Karpas-422 (cell line): ENCODE data around the gene GEMIN8. TPM values are rescaled to one million over a fixed set of nuclear protein-coding genes. Genes with fewer than 3 reads are reported as not detected.

Experiments
- DNase-seq: peaks from one replicate; pipeline ENCODE4 v3.0.0-alpha.2; 2015
- H2AFZ ChIP-seq: fragments of 200-600 bp; sonication (generic); 2 replicates; pipeline ENCODE4 v1.6.1; 2014; ENCODE audit warnings: antibody characterized with exemption, low read length, mixed read lengths
- H3K27ac ChIP-seq: fragments of 200-600 bp; sonication (generic); 2 replicates; pipeline ENCODE4 v1.5.1; 2014; ENCODE audit warnings: mild to moderate bottlenecking, low read length, moderate library complexity
- H3K27me3 ChIP-seq: fragments of 200-600 bp; sonication (generic); 2 replicates; pipeline ENCODE4 v1.6.1; 2014; ENCODE audit warnings: low read length, mixed read lengths
- H3K36me3 ChIP-seq: fragments of 200-600 bp; sonication (generic); 2 replicates; pipeline ENCODE4 v1.6.1; 2014; ENCODE audit warnings: low read length, mixed read lengths; ENCODE audit not compliant: insufficient read depth
- H3K4me1 ChIP-seq: fragments of 200-600 bp; sonication (generic); 2 replicates; pipeline ENCODE4 v1.6.1; 2014; ENCODE audit warnings: mild to moderate bottlenecking, low read length, mixed read lengths
- H3K4me2 ChIP-seq: fragments of 200-600 bp; sonication (generic); 2 replicates; pipeline ENCODE4 v1.6.1; 2014; ENCODE audit warnings: low read length, low read depth, mild to moderate bottlenecking; ENCODE audit not compliant: poor library complexity, severe bottlenecking
- H3K4me3 ChIP-seq: fragments of 200-600 bp; sonication (generic); 2 replicates; pipeline ENCODE4 v1.5.1; 2014; ENCODE audit warnings: mild to moderate bottlenecking, antibody characterized with exemption, low read length, mixed read lengths
- H3K79me2 ChIP-seq: fragments of 200-600 bp; sonication (generic); 2 replicates; pipeline ENCODE4 v1.6.1; 2014; ENCODE audit warnings: mild to moderate bottlenecking, low read length, mixed read lengths
- H3K9ac ChIP-seq: fragments of 200-600 bp; sonication (generic); 2 replicates; pipeline ENCODE4 v1.6.0; 2014; ENCODE audit warnings: low read length
- H3K9me2 ChIP-seq: fragments of 200-600 bp; sonication (generic), shearing (Covaris generic); replicated peaks from 2 replicates; pipeline ENCODE4 v1.6.0; 2014; ENCODE audit warnings: mild to moderate bottlenecking, low read length, moderate library complexity; ENCODE audit not compliant: insufficient read depth
- H3K9me3 ChIP-seq: fragments of 300-700, 200-600 bp; sonication (generic); 2 replicates; pipeline ENCODE4 v1.6.1; 2014; ENCODE audit warnings: low read length, mixed read lengths
- H4K20me1 ChIP-seq: fragments of 200-600 bp; sonication (generic); 2 replicates; pipeline ENCODE4 v1.6.1; 2014; ENCODE audit warnings: mild to moderate bottlenecking, antibody characterized with exemption, low read length, low read depth; ENCODE audit not compliant: insufficient read depth
- total RNA-seq: library from RNA; depleted of rRNA; stranded (reverse); fragments of >200 nt; shearing (Covaris generic); gene quantifications from 2 replicates; pipeline ENCODE4 v1.2.3, GENCODE V29; 2014; ENCODE audit warnings: low replicate concordance; rRNA removed

The GEMIN8 gene
- 44.7 and 56.9 TPM in 2 replicates for total RNA-seq

DNA sequence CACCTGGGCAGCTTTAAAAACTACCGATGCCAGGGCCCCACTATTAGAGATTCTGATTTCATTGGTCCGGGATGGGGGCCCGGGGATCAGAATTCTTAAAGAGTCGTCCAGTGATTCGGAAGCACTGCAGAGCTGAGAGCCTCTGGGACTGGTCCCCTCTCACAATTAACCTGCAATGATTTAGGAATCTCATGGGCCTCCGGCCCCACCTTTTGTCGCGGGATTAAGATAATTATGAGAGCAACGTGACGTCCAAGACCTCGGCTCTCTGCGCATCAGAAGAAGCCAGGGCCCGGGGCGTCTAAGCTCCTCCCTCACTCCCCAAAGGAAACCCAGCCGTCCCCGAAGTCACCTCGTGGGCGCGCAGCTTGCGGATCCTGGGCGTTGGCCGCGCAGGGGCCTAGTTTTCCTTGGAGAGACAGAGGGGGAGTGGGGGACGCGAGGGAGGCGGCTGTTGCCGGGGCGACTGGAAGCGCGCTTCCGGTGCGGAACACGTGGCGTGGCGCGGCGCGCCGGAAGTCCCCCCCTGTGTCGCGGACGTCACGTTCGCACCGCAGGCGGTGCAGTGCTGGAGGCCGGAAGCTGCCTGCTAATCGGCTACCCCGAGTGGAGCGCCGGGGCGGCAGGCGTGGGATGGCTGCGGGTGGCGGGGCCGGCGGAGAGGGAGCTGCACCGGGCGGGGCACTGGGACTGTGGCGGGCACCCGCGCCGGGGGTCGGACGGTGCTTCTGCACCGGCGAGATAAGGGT lies at the start of gene GEMIN8:
TSS of gene GEMIN8 (minus strand) at position 468 of the 749 bp plus-strand sequence. CDS start 8,414 bp downstream, outside the sequence.
- H3K9me2 ChIP-seq = no peaks in the 10 kb centered on the region
- H3K36me3 ChIP-seq = peaks cover 8% of the 10 kb centered on the region; the same call in 1 of the 2 replicates

DNA sequence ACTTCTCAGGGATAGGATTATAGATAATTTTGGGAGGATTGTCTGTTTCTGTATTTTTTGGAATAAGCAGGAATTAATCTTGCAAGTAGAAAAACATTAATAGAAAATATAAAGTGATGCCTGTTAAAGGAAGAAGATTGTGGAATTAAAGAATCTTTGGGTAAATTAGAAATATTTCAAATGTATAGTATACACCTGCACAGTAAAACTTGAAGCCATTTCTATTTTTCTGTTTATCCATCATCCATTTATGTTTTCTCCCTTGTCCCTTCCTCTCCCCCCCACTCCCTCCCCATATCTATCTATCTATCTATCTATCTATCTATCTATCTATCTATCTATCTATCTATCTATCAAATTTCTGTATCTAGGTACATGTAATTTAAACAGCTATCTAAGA lies 46.9 kb upstream of the GEMIN8 start:
- DNase-seq = no peak
- Histone ChIP-seq H3K9me2 (no peaks in the 10 kb centered on the region), H3K27ac (no peak overlapping the region), H3K36me3 (no peaks in the 10 kb centered on the region), H4K20me1 (no peaks in the 10 kb centered on the region), H3K9me3 (no peaks in the 10 kb centered on the region), H3K4me2 (no peak overlapping the region), H3K9ac (no peak overlapping the region), H3K4me3 (no peak overlapping the region), H2AFZ (no peak overlapping the region), H3K79me2 (no peaks in the 10 kb centered on the region), H3K27me3 (no peaks in the 10 kb centered on the region), H3K4me1 (no peaks in the 10 kb centered on the region)

More for the DNA sequence above, at the start of gene GEMIN8:
- Histone ChIP-seq H3K4me2 (peak within 1 kb of the TSS; percentile 75), H3K79me2 (peaks cover 53% of the 10 kb centered on the region), H3K4me3 (peak within 1 kb of the TSS; percentile 81), H3K27ac (peak within 1 kb of the TSS; percentile 60), H2AFZ (peak within 1 kb of the TSS; percentile 71; the same call in 1 of the 2 replicates), H3K4me1 (peaks cover 40% of the 10 kb centered on the region), H3K9ac (peak within 1 kb of the TSS; percentile 76), H3K9me3 (no peaks in the 10 kb centered on the region), H3K27me3 (no peaks in the 10 kb centered on the region), H4K20me1 (no peaks in the 10 kb centered on the region)
- peak; percentile 97 for DNase-seq

DNA sequence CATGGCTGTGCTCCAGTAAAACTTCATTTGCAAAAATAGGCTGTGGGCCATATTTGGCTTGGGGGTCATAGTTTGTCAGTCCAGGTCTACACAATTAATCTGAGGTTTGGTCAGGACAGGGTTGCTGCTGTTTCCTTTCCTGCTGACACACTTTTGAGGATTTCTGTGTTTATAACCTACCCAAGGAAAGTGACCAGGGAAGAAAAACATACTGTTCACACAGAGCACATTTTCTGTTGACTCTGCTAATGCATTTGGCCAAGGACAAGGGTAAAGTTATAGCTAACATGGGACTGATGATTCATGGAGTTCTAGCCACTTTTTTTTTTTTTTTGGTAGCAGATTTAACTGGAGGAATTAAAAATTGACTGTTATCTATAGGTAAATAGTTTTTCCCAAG lies 43.9 kb upstream of the GEMIN8 start:
- Histone ChIP-seq H3K9me3 (no peaks in the 10 kb centered on the region), H3K4me1 (no peaks in the 10 kb centered on the region), H4K20me1 (no peaks in the 10 kb centered on the region), H3K9me2 (no peaks in the 10 kb centered on the region), H3K4me2 (no peak overlapping the region), H3K27ac (no peak overlapping the region), H3K27me3 (no peaks in the 10 kb centered on the region), H3K36me3 (no peaks in the 10 kb centered on the region), H3K4me3 (no peak overlapping the region), H3K79me2 (no peaks in the 10 kb centered on the region), H2AFZ (no peak overlapping the region), H3K9ac (no peak overlapping the region)
- DNase-seq = no peak

- no peak overlapping the region for H3K27ac ChIP-seq
- no peaks in the 10 kb centered on the region for H3K36me3 ChIP-seq
- no peak overlapping the region for H3K4me2 ChIP-seq
Measured at GRCh38 chrX:14073071-14073470, 43.4 kb upstream of the GEMIN8 start.

GRCh38 chrX:14065800-14066199 lies 36.1 kb upstream of the GEMIN8 start:
- H3K4me3 ChIP-seq = no peak overlapping the region
- H3K27ac ChIP-seq = no peak overlapping the region
- no peak overlapping the region for H3K9ac ChIP-seq
- no peak overlapping the region for H3K4me2 ChIP-seq
- H3K79me2 ChIP-seq = no peaks in the 10 kb centered on the region
- DNase-seq = no peak
- no peaks in the 10 kb centered on the region for H3K36me3 ChIP-seq
- H3K9me3 ChIP-seq = no peaks in the 10 kb centered on the region
- H2AFZ ChIP-seq = no peak overlapping the region
- H3K27me3 ChIP-seq = no peaks in the 10 kb centered on the region
- no peaks in the 10 kb centered on the region for H3K9me2 ChIP-seq
- H3K4me1 ChIP-seq = no peaks in the 10 kb centered on the region
- H4K20me1 ChIP-seq = no peaks in the 10 kb centered on the region

More at GRCh38 chrX:14073071-14073470, 43.4 kb upstream of the GEMIN8 start:
- Histone ChIP-seq H3K9me2 (no peaks in the 10 kb centered on the region), H3K9ac (no peak overlapping the region), H3K79me2 (no peaks in the 10 kb centered on the region), H2AFZ (no peak overlapping the region), H3K4me3 (no peak overlapping the region), H3K4me1 (no peaks in the 10 kb centered on the region), H3K9me3 (no peaks in the 10 kb centered on the region), H3K27me3 (no peaks in the 10 kb centered on the region), H4K20me1 (no peaks in the 10 kb centered on the region)
- no peak for DNase-seq

DNA sequence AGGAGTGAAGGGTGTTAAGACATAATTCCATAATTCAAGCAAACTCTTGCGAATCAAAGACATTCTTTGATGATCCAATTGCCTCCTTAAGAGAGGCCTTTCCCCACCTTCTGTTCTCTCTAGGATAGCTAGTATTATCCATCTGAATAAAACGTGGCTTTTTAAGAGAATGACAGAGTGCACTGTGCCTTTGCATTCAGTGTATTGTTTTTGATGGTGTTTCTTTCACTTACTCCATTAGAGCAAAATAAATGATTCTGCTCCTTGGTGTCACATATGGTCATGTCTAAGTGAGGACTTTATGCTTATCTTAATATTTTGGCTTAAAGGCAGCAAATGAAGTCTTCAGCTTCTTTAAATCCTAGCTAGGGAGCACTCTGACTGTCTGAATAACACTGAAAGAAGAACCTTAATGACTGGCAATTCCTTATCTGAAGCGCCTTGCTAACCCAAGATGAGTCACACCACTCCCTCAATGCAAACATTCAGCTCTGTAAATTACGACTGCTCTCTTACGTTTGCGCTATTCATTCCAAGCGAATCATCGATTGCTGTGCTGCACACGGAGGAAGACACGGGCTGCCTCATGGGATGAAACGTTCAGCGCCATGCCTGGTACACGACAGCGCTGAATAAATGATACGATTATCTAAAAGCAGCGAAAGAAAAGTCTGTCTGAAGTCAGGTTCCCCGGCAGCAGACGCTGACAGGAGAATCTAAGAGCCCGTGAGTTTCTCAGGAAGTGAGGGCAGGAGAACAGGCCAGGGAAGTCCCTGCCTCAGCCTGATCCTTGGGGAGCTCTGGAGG lies 35.1 kb upstream of the GEMIN8 start:
- H3K4me1 ChIP-seq = no peaks in the 10 kb centered on the region
- H3K79me2 ChIP-seq = no peaks in the 10 kb centered on the region
- no peak overlapping the region for H3K27ac ChIP-seq
- no peaks in the 10 kb centered on the region for H4K20me1 ChIP-seq
- no peak for DNase-seq
- H3K4me3 ChIP-seq = no peak overlapping the region
- no peaks in the 10 kb centered on the region for H3K27me3 ChIP-seq
- H3K9me2 ChIP-seq = no peaks in the 10 kb centered on the region
- no peak overlapping the region for H3K9ac ChIP-seq
- no peaks in the 10 kb centered on the region for H3K9me3 ChIP-seq
- H2AFZ ChIP-seq = no peak overlapping the region
- no peak overlapping the region for H3K4me2 ChIP-seq
- no peaks in the 10 kb centered on the region for H3K36me3 ChIP-seq

DNA sequence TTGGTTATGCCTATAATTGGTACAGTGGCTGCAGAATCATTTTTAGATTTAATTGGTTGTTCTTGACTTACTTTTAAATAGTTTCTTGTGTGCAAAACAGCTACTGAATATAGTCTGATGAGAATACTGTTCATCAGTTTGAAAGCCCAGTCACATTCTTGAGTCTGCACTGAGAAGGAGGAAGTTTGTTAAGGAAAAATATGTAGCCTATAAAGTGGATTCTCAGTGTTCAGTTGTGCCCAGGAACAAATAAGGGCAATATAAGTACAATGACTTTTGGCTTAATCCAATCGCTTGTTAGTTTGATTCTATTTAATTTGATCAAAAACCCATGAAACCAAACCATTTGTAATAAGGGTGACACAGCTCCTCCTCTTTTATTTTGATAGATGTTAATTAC lies 32.8 kb upstream of the GEMIN8 start:
- Histone ChIP-seq H2AFZ (no peak overlapping the region), H3K27ac (no peak overlapping the region), H3K4me2 (no peak overlapping the region), H3K36me3 (no peaks in the 10 kb centered on the region), H3K79me2 (no peaks in the 10 kb centered on the region), H3K4me3 (no peak overlapping the region), H3K9me2 (no peaks in the 10 kb centered on the region), H4K20me1 (no peaks in the 10 kb centered on the region), H3K4me1 (peaks cover 3% of the 10 kb centered on the region; the same call in 1 of the 2 replicates), H3K9me3 (no peaks in the 10 kb centered on the region), H3K9ac (no peak overlapping the region), H3K27me3 (no peaks in the 10 kb centered on the region)
- DNase-seq = no peak

- Histone ChIP-seq H3K4me3 (no peak overlapping the region), H4K20me1 (no peaks in the 10 kb centered on the region), H3K27ac (no peak overlapping the region), H3K9ac (no peak overlapping the region), H3K9me3 (no peaks in the 10 kb centered on the region), H3K36me3 (no peaks in the 10 kb centered on the region), H3K4me2 (no peak overlapping the region), H3K4me1 (peaks cover 11% of the 10 kb centered on the region), H2AFZ (no peak overlapping the region), H3K79me2 (no peaks in the 10 kb centered on the region), H3K27me3 (0 out of 2 replicates have a peak, but pooled peaks cover 2% of the 10 kb centered on the region), H3K9me2 (no peaks in the 10 kb centered on the region)
- DNase-seq = no peak
Measured at GRCh38 chrX:14056206-14056605, 26.5 kb upstream of the GEMIN8 start.
